ENCODE data around the gene ZFYVE27.

DNA sequence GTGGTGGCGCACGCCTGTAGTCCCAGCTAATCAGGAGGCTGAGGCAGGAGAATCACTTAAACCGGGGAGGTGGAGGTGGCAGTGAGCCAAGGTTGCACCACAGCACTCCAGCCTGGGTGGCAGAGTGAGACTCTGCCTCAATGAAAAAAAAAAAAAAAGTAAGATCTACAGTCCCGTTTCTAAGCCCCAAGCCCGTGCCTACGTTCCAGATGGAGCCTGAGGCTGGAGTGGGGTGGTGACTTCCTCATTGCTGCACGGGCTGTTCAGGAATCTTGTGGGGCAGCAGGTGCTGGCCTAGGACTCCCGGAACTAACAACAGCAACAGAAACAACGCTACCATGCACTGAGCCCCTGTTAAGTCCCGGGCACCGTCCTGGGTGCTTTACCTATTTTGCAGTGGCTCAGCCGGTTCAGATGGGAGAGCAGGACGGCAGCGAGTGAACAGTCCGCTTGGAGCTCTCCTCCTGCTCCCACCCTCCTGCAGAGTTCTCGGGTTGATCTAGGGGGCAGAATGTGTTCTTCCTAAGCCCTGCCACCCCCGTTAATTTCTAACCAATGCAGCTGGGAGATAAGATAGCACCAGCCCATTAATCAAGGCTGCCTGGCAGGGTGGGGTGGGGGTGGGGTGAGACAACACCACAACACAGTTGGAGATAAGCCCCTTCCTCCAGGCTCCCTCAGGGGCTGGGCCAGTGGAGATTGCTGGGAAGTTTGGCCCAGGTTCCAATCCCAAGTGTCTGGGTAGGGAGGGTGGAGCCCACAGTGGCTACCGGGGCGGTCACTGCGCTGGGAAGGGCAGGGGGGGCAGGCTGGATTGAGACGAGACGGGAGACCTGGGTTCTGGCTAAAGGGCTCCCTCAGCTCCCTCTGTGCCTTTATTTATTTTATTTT, 51.9 kb downstream of the ZFYVE27 start:
- TF ChIP-seq, protein P1, sequence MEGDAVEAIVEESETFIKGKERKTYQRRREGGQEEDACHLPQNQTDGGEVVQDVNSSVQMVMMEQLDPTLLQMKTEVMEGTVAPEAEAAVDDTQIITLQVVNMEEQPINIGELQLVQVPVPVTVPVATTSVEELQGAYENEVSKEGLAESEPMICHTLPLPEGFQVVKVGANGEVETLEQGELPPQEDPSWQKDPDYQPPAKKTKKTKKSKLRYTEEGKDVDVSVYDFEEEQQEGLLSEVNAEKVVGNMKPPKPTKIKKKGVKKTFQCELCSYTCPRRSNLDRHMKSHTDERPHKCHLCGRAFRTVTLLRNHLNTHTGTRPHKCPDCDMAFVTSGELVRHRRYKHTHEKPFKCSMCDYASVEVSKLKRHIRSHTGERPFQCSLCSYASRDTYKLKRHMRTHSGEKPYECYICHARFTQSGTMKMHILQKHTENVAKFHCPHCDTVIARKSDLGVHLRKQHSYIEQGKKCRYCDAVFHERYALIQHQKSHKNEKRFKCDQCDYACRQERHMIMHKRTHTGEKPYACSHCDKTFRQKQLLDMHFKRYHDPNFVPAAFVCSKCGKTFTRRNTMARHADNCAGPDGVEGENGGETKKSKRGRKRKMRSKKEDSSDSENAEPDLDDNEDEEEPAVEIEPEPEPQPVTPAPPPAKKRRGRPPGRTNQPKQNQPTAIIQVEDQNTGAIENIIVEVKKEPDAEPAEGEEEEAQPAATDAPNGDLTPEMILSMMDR (conservative IDR thresholded peaks at IDR 0.05; ENCODE audit: low read length) = no peak
- TF ChIP-seq EZH2phosphoT487 (IDR thresholded peaks at IDR 0.05; ENCODE audit: borderline replicate concordance, low read depth, low read length) = no peak

Data from OCI-LY7 (cell line).